Transverse colon (tissue), 4 donors: Measurements from ENCODE around the gene YLPM1.

Experiments
- CTCF ChIP-seq, 5 experiments: fragments of 200-600 bp in 3 of 5; fragments of 450-650 bp in 2 of 5; sonication (generic) in 3 of 5; IDR thresholded peaks; 1 replicate in 2 of 5; 2 replicates in 3 of 5; pipeline ENCODE4 v1.5.1; 2016 to 2017; ENCODE audit warnings: antibody characterized with exemption in 5 of 5, inconsistent platforms in 3 of 5, mild to moderate bottlenecking in 2 of 5, moderate library complexity in 1 of 5
- POLR2A ChIP-seq: fragments of 450-650 bp; IDR thresholded peaks from one replicate; pipeline ENCODE4 v1.6.1; 2016; ENCODE audit warnings: antibody characterized with exemption, mild to moderate bottlenecking, moderate library complexity
- POLR2AphosphoS5 ChIP-seq, 3 donors: sonication (generic); formaldehyde crosslinking; IDR thresholded peaks; one replicate each; pipeline ENCODE4 v1.6.1; 2016; ENCODE audit warnings: antibody characterized with exemption in 3 of 3

- TF ChIP-seq POLR2AphosphoS5 (IDR thresholded peaks at IDR 0.05) (no peak), CTCF (IDR thresholded peaks at IDR 0.05) (no peak), POLR2A (no peak)
Measured at GRCh38 chr14:74829251-74829650, 66.1 kb downstream of the YLPM1 start.
